Measurements from ENCODE around the gene APOA4. TPM values are rescaled to one million over a fixed set of nuclear protein-coding genes. Genes with fewer than 3 reads are reported as not detected.

APOA4 gene
- total and polyA plus RNA-seq, 9 of the 15 experiments (the other 6 are each of a cell fraction or from before 2014, with no cell fraction given): 0.07 TPM; not detected in 8

GRCh38 chr11:116836632-116836991 lies 13.5 kb upstream of the APOA4 start:
- Histone ChIP-seq H4K20me1 (replicated peaks; ENCODE audit: control insufficient read depth, insufficient read depth, low read length) (no peaks in the 10 kb centered on the region), H3K27me3 (ENCODE audit: control insufficient read depth in 2 of 2, insufficient read depth in 2 of 2, low read length in 2 of 2) (peaks cover 0 to 7% of the 10 kb centered on the region in 2 experiments; a peak in 2 of 5 replicates), H3K9ac (ENCODE audit: insufficient read depth in 1 of 2, low read depth in 2 of 2, low read length in 2 of 2) (0 out of 4 replicates have a peak overlapping the region, but pooled peaks of 1 of the 2 experiments have one; percentile 20), H3K9me1 (ENCODE audit: control insufficient read depth, insufficient read depth, low read length) (no peaks in the 10 kb centered on the region), H3K36me3 (ENCODE audit: control insufficient read depth, insufficient read depth, low read length) (no peaks in the 10 kb centered on the region), H3K9me3 (replicated peaks; ENCODE audit: control insufficient read depth, insufficient read depth, low read depth, low read length) (no peaks in the 10 kb centered on the region), H3K79me2 (ENCODE audit: control insufficient read depth, insufficient read depth, low read length) (no peaks in the 10 kb centered on the region), H3K4me3 (no peak overlapping the region), H2AFZ (ENCODE audit: low read depth, low read length) (no peak overlapping the region), H3K4me2 (ENCODE audit: insufficient read depth, low read length) (no peak overlapping the region), H3K27ac (ENCODE audit: extremely low read depth, low read depth, low read length) (no peak overlapping the region), H3K4me1 (replicated peaks in 1 of 2; ENCODE audit: control insufficient read depth in 2 of 2, insufficient read depth in 2 of 2, low read length in 2 of 2) (peaks cover 15 to 32% of the 10 kb centered on the region in 2 experiments; a peak in 4 of 5 replicates)
- no TSS peak for BruUV-seq (replicated peaks)
- DNase-seq (ENCODE audit: extremely low read depth in 1 of 4, low spot score in 3 of 4) (no peak), ATAC-seq (no peak), FAIRE-seq (no peak)
- no peak for TF ChIP-seq ZNF12 (CRISPR knock-in tag; IDR thresholded peaks at IDR 0.05)
- TF ChIP-seq ZNF561 (CRISPR knock-in tag; conservative IDR thresholded peaks at IDR 0.05): no peak
- TF ChIP-seq HMG20A (CRISPR knock-in tag; conservative IDR thresholded peaks at IDR 0.05): no peak
- TF ChIP-seq, protein P1, sequence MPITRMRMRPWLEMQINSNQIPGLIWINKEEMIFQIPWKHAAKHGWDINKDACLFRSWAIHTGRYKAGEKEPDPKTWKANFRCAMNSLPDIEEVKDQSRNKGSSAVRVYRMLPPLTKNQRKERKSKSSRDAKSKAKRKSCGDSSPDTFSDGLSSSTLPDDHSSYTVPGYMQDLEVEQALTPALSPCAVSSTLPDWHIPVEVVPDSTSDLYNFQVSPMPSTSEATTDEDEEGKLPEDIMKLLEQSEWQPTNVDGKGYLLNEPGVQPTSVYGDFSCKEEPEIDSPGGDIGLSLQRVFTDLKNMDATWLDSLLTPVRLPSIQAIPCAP (CRISPR knock-in tag; IDR thresholded peaks at IDR 0.05; ENCODE audit: borderline replicate concordance): no peak
- no peak for TF ChIP-seq ZC3H8 (IDR thresholded peaks at IDR 0.05)
- TF ChIP-seq KLF6 (CRISPR knock-in tag; IDR thresholded peaks at IDR 0.05; ENCODE audit: borderline replicate concordance): no peak
- no peak for TF ChIP-seq ZNF224 (CRISPR knock-in tag; IDR thresholded peaks at IDR 0.05)
- no peak for TF ChIP-seq RFX7 (CRISPR knock-in tag; IDR thresholded peaks at IDR 0.05)
- TF ChIP-seq ZNF274 (IDR thresholded peaks at IDR 0.05; ENCODE audit: borderline replicate concordance, low read depth, low read length): no peak
- no peak for TF ChIP-seq NFIX (CRISPR knock-in tag; IDR thresholded peaks at IDR 0.05; ENCODE audit: low read depth)
- TF ChIP-seq ZNF23 (CRISPR knock-in tag; IDR thresholded peaks at IDR 0.05): no peak
- TF ChIP-seq ZNF175 (CRISPR knock-in tag; IDR thresholded peaks at IDR 0.05; ENCODE audit: low read depth): no peak
- CTCF ChIA-PET (ENCODE audit: low intra/inter-chr PET ratio): no interaction called here
- POLR2A ChIA-PET: interaction anchor here (0.9 to 1.5 kb wide), 5 partner anchors 11 to 336 kb away, joined by 3 to 7 read pairs (median 3); no protein-coding TSS in a partner anchor
- intact Hi-C loops (cut with micrococcal nuclease): loop anchor here (1.0 to 10.0 kb wide), 2 partner anchors 48 to 102 kb away; partner anchors contain the start of gene ZPR1
- 31% methylated on average over 5 of the region's 7 CpGs for WGBS (ENCODE audit: insufficient coverage, low coverage, missing lambda C conversion rate)
- in situ Hi-C loops (cut with MboI): no loop called here
